ENCODE results near the gene TLR5. TPM values are rescaled to one million over a fixed set of nuclear protein-coding genes. Genes with fewer than 3 reads are reported as not detected.

TLR5 gene
- total RNA-seq, 1 experiment from 2014 or later: 0.21 TPM

DNA sequence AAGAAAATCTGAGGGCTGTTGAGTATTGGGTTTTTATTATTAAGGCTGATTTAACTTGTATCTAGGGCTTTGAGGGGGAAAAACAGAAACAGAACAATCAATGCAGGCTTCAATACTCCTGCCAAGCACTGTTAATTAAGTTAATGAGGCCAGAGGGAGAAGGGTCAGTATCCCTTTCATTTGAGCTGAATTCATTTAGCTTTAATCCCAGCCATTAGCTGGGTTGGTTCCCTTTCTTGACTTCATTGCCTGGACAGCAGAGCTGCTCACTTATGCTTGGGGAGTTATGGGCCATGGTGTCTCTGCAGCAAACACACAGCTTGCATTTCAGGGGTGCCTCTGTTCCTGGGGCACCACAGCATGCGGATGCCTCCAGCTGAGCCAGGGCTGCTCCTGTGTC, 16.3 kb downstream of the TLR5 start:
- DNase-seq (ENCODE audit: low read depth, low spot score): no peak
- intact Hi-C loops (cut with micrococcal nuclease; ENCODE audit: unreplicated experiment) (no loop called here), in situ Hi-C loops (cut with HindIII; ENCODE audit: low pct_unique_long_range_greater_than_20kb, low sequenced_read_pairs) (no loop called here)
- no peaks in the 10 kb centered on the region for H3K27me3 ChIP-seq (ENCODE audit: control insufficient read depth, insufficient read depth, low read length)
- no peaks in the 10 kb centered on the region for H3K36me3 ChIP-seq (ENCODE audit: control insufficient read depth, insufficient read depth, low read length)
- no peak overlapping the region for H3K4me3 ChIP-seq (ENCODE audit: low read depth in 2 of 2, low read length in 2 of 2)
- ChIA-PET CTCF (no interaction called here), POLR2A (no interaction called here)
- no peak for ATAC-seq
- no peak overlapping the region for H3K27ac ChIP-seq (ENCODE audit: low read length)
- H3K4me1 ChIP-seq (ENCODE audit: control insufficient read depth, insufficient read depth, low read length): no peaks in the 10 kb centered on the region
- TF ChIP-seq POLR2AphosphoS5 (IDR thresholded peaks at IDR 0.05; ENCODE audit: low read depth, low read length): no peak
- no peak for TF ChIP-seq SIN3A (IDR thresholded peaks at IDR 0.05; ENCODE audit: borderline replicate concordance, insufficient read depth, low read depth, low read length)
- TF ChIP-seq REST (IDR thresholded peaks at IDR 0.05; ENCODE audit: insufficient read depth in 1 of 2, low read depth in 2 of 2, low read length in 1 of 2): no peak
- no peak for TF ChIP-seq TCF7L2 (IDR thresholded peaks at IDR 0.05; ENCODE audit: low read depth, low read length)
- TF ChIP-seq, protein P1, sequence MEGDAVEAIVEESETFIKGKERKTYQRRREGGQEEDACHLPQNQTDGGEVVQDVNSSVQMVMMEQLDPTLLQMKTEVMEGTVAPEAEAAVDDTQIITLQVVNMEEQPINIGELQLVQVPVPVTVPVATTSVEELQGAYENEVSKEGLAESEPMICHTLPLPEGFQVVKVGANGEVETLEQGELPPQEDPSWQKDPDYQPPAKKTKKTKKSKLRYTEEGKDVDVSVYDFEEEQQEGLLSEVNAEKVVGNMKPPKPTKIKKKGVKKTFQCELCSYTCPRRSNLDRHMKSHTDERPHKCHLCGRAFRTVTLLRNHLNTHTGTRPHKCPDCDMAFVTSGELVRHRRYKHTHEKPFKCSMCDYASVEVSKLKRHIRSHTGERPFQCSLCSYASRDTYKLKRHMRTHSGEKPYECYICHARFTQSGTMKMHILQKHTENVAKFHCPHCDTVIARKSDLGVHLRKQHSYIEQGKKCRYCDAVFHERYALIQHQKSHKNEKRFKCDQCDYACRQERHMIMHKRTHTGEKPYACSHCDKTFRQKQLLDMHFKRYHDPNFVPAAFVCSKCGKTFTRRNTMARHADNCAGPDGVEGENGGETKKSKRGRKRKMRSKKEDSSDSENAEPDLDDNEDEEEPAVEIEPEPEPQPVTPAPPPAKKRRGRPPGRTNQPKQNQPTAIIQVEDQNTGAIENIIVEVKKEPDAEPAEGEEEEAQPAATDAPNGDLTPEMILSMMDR (IDR thresholded peaks at IDR 0.05): no peak
- H3K9me3 ChIP-seq (ENCODE audit: control insufficient read depth, insufficient read depth, low read depth, low read length): no peaks in the 10 kb centered on the region
- BruUV-seq (replicated peaks): no TSS peak

DNA sequence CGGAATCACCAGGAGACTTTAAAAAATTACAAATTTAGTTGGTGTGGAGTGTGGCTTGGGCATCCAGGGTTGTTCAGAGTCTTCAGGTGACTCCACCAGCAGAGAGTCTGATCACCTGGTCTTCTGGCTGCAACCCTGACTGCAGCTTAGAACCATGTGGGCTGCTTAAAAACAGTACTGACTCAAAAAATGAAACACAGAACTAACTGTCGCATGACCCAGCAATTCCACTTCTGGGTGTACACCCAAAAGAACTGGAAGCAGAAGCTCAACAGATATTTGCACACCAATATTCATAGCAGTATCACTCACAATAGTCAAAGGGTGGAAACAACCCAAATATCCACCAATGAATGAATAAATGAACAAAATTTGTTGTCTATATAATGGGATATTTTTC, 17.3 kb downstream of the TLR5 start:
- Histone ChIP-seq H3K9me3 (ENCODE audit: control insufficient read depth, insufficient read depth, low read depth, low read length) (no peaks in the 10 kb centered on the region), H3K36me3 (ENCODE audit: control insufficient read depth, insufficient read depth, low read length) (no peaks in the 10 kb centered on the region), H3K4me3 (ENCODE audit: low read depth in 2 of 2, low read length in 2 of 2) (no peak overlapping the region), H3K27ac (ENCODE audit: low read length) (no peak overlapping the region), H3K4me1 (ENCODE audit: control insufficient read depth, insufficient read depth, low read length) (no peaks in the 10 kb centered on the region), H3K27me3 (ENCODE audit: control insufficient read depth, insufficient read depth, low read length) (no peaks in the 10 kb centered on the region)
- no peak for DNase-seq (ENCODE audit: low read depth, low spot score)
- in situ Hi-C loops (cut with HindIII; ENCODE audit: low pct_unique_long_range_greater_than_20kb, low sequenced_read_pairs): no loop called here
- TF ChIP-seq SIN3A (IDR thresholded peaks at IDR 0.05; ENCODE audit: borderline replicate concordance, insufficient read depth, low read depth, low read length) (no peak), POLR2AphosphoS5 (IDR thresholded peaks at IDR 0.05; ENCODE audit: low read depth, low read length) (no peak), TCF7L2 (IDR thresholded peaks at IDR 0.05; ENCODE audit: low read depth, low read length) (no peak), REST (IDR thresholded peaks at IDR 0.05; ENCODE audit: insufficient read depth in 1 of 2, low read depth in 2 of 2, low read length in 1 of 2) (no peak)
- TF ChIP-seq, protein P1 (IDR thresholded peaks at IDR 0.05): no peak
- ChIA-PET POLR2A (no interaction called here), CTCF (interaction anchor here (1.0 kb wide), 1 partner anchor 8 kb away, joined by 3 read pairs; no protein-coding TSS in a partner anchor)
- intact Hi-C loops (cut with micrococcal nuclease; ENCODE audit: unreplicated experiment): no loop called here
- ATAC-seq: no peak
- no TSS peak for BruUV-seq (replicated peaks)

Measured in Panc1 (cell line).